Measurements from ENCODE around the gene ALDH1A1. TPM values are rescaled to one million over a fixed set of nuclear protein-coding genes. Genes with fewer than 3 reads are reported as not detected.

ALDH1A1 gene
- total RNA-seq, 2 experiments from 2014 or later = not detected

DNA sequence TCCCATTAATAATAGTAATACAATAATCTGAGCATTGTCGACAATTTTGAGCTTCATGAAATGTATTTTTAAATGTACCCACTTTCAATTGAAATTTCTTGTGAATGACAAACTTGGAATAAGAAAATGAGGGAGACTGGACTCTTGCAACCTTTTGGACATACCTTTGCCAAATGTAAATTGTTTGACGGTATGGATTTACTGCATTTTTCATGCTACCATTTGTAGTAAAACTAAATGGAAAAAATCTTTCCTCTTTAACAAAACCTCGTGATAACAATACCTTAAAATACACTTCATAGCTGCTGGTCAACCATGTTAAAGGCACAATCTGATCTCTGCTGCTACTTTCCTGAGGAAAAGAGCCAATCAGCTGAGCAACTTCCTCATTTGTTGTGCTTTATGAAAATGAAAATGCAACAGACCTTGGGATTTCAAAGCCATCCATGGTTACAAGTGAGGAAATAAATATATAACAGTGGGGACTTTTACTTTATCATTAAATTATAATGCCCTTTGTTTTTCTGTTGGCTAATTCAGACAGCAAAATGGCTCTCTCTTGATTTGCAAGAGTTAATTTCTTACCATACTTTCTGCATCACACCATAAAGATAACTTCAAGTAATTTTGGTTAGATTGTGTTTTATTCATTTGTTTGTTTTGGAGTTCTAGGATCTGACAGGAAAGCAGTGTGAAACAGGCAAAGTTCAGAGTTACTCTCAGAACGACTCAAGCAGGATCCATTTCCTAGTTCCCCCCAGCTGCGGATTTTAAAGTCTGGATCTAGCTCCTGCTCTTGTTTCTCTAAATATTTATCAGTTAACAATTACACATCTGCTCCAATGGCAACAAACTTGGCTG, 1.1 kb downstream of the ALDH1A1 start:
- Histone ChIP-seq H3K4me2 (ENCODE audit: low read length) (no peak overlapping the region), H3K4me3 (ENCODE audit: low read depth, low read length, poor library complexity, severe bottlenecking) (no peak overlapping the region), H3K4me1 (ENCODE audit: insufficient read depth, low read length, poor library complexity, severe bottlenecking) (peaks cover 11% of the 10 kb centered on the region), H2AFZ (ENCODE audit: low read length) (peak overlapping the region; percentile 21; the same call in 1 of the 2 replicates), H3K9me3 (ENCODE audit: low read length) (no peaks in the 10 kb centered on the region), H4K20me1 (ENCODE audit: insufficient read depth, low read length) (no peaks in the 10 kb centered on the region), H3K36me3 (ENCODE audit: insufficient read depth, low read length) (no peaks in the 10 kb centered on the region), H3K9me2 (ENCODE audit: insufficient read depth, low read length) (no peaks in the 10 kb centered on the region), H3K27ac (ENCODE audit: low read depth, low read length, poor library complexity, severe bottlenecking) (no peak overlapping the region), H3K79me2 (ENCODE audit: insufficient read depth, low read depth, low read length) (no peaks in the 10 kb centered on the region)
- intact Hi-C loops (cut with micrococcal nuclease; ENCODE audit: unreplicated experiment) = no loop called here
- DNase-seq (ENCODE audit: low spot score) = no peak
- ChIA-PET POLR2A (interaction anchor here (0.7 to 1.0 kb wide), 2 partner anchors 10 to 21 kb away, joined by 3 read pairs; no protein-coding TSS in a partner anchor), CTCF (ENCODE audit: unreplicated experiment) (no interaction called here)
- no TSS peak for BruUV-seq (replicated peaks)
- TF ChIP-seq EZH2phosphoT487 (IDR thresholded peaks at IDR 0.05; ENCODE audit: borderline replicate concordance, low read depth, low read length) (no peak), CTCF (conservative IDR thresholded peaks at IDR 0.05; ENCODE audit: low read length) (no peak)

GRCh38 chr9:72950875-72951442, 1.9 kb downstream of the ALDH1A1 start:
- no peak overlapping the region for H3K27ac ChIP-seq (ENCODE audit: low read depth, low read length, poor library complexity, severe bottlenecking)
- no peak overlapping the region for H2AFZ ChIP-seq (ENCODE audit: low read length)
- no peaks in the 10 kb centered on the region for H4K20me1 ChIP-seq (ENCODE audit: insufficient read depth, low read length)
- DNase-seq (ENCODE audit: low spot score) = no peak
- H3K4me3 ChIP-seq (ENCODE audit: low read depth, low read length, poor library complexity, severe bottlenecking) = no peak overlapping the region
- ChIA-PET POLR2A (interaction anchor here (1.0 kb wide), 1 partner anchor 9 kb away, joined by 3 read pairs; no protein-coding TSS in a partner anchor), CTCF (ENCODE audit: unreplicated experiment) (no interaction called here)
- BruUV-seq (replicated peaks) = no TSS peak
- peaks cover 11% of the 10 kb centered on the region for H3K4me1 ChIP-seq (ENCODE audit: insufficient read depth, low read length, poor library complexity, severe bottlenecking)
- H3K4me2 ChIP-seq (ENCODE audit: low read length) = no peak overlapping the region
- H3K9me2 ChIP-seq (ENCODE audit: insufficient read depth, low read length) = no peaks in the 10 kb centered on the region
- H3K9me3 ChIP-seq (ENCODE audit: low read length) = no peaks in the 10 kb centered on the region
- TF ChIP-seq EZH2phosphoT487 (IDR thresholded peaks at IDR 0.05; ENCODE audit: borderline replicate concordance, low read depth, low read length) (no peak), CTCF (conservative IDR thresholded peaks at IDR 0.05; ENCODE audit: low read length) (no peak)
- intact Hi-C loops (cut with micrococcal nuclease; ENCODE audit: unreplicated experiment) = no loop called here
- H3K36me3 ChIP-seq (ENCODE audit: insufficient read depth, low read length) = no peaks in the 10 kb centered on the region
- H3K79me2 ChIP-seq (ENCODE audit: insufficient read depth, low read depth, low read length) = no peaks in the 10 kb centered on the region

- CTCF ChIA-PET (ENCODE audit: unreplicated experiment) = no interaction called here
- Histone ChIP-seq H3K4me3 (ENCODE audit: low read depth, low read length, poor library complexity, severe bottlenecking) (no peak overlapping the region), H3K4me2 (ENCODE audit: low read length) (no peak overlapping the region), H3K36me3 (ENCODE audit: insufficient read depth, low read length) (no peaks in the 10 kb centered on the region), H3K27ac (ENCODE audit: low read depth, low read length, poor library complexity, severe bottlenecking) (no peak overlapping the region), H3K4me1 (ENCODE audit: insufficient read depth, low read length, poor library complexity, severe bottlenecking) (peaks cover 11% of the 10 kb centered on the region), H4K20me1 (ENCODE audit: insufficient read depth, low read length) (no peaks in the 10 kb centered on the region), H3K79me2 (ENCODE audit: insufficient read depth, low read depth, low read length) (no peaks in the 10 kb centered on the region), H3K9me3 (ENCODE audit: low read length) (no peaks in the 10 kb centered on the region), H2AFZ (ENCODE audit: low read length) (no peak overlapping the region), H3K9me2 (ENCODE audit: insufficient read depth, low read length) (no peaks in the 10 kb centered on the region)
- TF ChIP-seq EZH2phosphoT487 (IDR thresholded peaks at IDR 0.05; ENCODE audit: borderline replicate concordance, low read depth, low read length) (no peak), CTCF (conservative IDR thresholded peaks at IDR 0.05; ENCODE audit: low read length) (no peak)
- no peak for DNase-seq (ENCODE audit: low spot score)
- POLR2A ChIA-PET = interaction anchor here (0.7 to 1.0 kb wide), 4 partner anchors 8 to 1521 kb away, joined by 3 read pairs; no protein-coding TSS in a partner anchor
- intact Hi-C loops (cut with micrococcal nuclease; ENCODE audit: unreplicated experiment) = no loop called here
- BruUV-seq (replicated peaks) = no TSS peak
Measured at GRCh38 chr9:72949918-72950325, 2.9 kb downstream of the ALDH1A1 start.
